SIG-M5 (cell line): ENCODE results near the gene GNAI1.

Experiments used
- DNase-seq: peaks from one replicate; lab custom pipeline; 2025; lab: John Stamatoyannopoulos, UW

GNAI1 gene

DNA sequence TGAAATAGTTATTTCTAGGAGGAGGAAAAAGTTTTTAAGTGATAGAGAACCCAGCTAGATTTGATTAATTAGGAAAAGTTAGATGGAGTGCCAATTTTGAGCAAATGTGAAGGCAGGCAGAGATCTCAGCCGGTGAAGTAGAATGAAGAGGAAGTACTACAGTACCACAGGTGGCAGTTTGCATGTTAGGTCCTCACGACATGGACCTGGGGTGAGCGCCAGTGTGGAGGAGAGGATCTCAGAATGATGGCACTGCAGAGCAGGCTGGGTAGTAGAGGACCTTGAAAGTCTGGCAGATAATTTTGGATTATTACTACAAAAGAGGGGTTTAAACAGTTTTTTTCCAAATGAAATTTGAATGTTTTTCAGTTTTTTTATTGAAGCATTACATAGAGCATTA, 81.1 kb downstream of the GNAI1 start:
- DNase-seq = no peak

GRCh38 chr7:80216996-80217842, 82.6 kb downstream of the GNAI1 start:
- DNase-seq = no peak

DNA sequence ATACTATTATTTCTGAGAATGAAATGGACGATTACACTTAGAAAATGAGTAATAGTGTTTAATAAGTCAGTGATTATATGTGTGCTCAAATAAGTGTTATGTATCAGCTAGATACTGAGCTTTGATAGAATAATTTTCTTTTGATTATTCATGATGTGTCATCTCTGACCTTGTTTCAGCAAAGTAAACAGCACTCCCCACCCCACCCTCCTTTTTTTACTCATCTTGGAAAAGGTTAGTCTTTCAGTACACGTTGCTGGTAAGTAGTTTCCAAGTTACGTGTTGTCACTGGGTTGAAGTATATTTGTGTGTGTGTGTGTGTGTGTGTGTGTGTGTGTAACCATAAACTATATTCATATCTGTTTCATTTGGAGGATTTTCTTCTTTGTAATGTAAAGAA, 84.1 kb downstream of the GNAI1 start:
- no peak for DNase-seq

DNA sequence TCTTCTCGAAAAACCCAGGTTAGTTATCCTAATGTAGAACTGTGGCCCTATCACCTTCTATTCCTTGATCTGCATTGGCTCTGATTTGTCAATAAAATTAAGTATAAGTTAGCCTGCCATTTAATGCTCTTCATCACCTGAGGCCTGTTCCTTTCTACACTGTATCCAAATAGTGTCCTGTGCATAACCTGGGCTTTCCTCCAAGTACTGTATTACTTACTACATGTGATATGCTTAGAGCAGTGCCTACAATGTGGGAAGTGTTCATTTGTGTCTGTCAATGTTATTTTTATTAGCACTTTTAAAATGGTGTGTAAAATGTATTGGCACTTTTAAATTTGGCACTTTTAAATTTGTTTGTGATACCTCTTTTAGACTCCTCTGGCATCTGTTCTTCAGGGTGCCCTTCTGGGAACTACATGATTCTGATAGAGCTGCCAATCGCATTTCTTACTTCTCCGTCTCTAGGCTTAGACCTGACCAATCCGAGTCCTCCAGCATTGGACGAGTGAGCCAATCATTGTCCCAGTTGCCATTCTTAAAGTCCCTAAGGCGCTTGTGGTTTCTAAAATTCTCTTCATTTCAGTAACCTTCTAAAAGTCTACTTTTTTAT, 85.5 kb downstream of the GNAI1 start:
- no peak for DNase-seq

DNA sequence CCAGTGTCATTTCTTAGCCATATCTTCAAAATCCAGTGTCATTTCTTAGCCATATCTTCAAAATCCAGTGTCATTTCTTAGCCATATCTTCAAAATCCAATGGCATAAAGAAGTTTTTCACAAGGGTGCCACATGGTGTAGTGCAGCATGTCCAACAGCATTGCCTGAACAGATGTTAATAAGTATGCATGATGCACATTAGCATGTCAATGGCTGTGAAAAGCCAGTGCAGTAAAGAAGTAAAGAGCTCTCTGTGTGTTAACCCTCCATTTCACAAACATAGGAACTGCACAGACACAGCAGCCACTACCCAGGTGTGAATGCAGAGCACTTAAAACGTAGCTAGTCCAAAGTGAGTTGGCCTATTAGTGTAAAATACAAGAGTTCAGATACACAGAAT, 89.8 kb downstream of the GNAI1 start:
- no peak for DNase-seq

- DNase-seq = no peak
Measured at GRCh38 chr7:80225361-80225760, 90.7 kb downstream of the GNAI1 start.

- no peak for DNase-seq
Measured at GRCh38 chr7:80226629-80227028, 92.0 kb downstream of the GNAI1 start.

GRCh38 chr7:80230327-80230726, 95.7 kb downstream of the GNAI1 start:
- DNase-seq = no peak

- DNase-seq = no peak
Measured at GRCh38 chr7:80231707-80232106, 97.1 kb downstream of the GNAI1 start.

GRCh38 chr7:80232979-80233724, 98.5 kb downstream of the GNAI1 start:
- no peak for DNase-seq

GRCh38 chr7:80235334-80235733, 100.7 kb downstream of the GNAI1 start:
- no peak for DNase-seq

GRCh38 chr7:80236681-80237080, 102.0 kb downstream of the GNAI1 start:
- DNase-seq = no peak

DNA sequence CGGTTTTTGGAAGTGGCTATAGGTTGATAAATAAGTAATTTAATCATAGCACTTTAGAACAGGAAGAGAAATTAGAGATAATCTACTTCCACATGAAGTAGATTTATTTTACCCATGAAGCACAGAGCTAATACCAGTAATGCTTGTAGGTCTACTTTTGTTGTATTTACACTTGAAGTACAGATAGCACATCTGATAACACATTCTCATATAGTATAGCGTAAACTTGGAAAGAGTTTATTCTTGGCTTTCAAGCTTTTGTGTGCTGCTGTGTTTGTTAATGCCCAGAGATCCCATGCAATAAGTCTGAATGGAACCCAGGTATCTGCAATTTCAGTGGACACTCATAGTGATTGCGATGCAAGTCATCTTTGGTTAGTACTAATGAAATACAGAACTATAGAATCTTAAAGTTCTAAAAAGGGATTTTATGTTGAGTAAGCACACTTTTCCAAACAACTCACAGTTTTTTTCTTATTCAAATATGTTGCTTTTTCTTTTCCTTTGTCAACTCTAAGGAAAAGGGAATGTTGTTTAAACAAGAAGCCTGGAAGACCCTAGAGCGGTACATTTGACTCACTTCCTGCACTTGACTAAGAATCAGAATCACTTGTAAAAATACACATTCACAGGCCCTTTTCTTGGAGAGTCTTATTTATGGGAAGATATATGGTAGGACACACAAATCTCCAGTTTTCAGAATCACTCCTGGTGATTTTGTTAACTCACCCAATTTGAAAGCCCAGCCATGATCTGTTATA, 105.8 kb downstream of the GNAI1 start:
- DNase-seq = no peak

DNA sequence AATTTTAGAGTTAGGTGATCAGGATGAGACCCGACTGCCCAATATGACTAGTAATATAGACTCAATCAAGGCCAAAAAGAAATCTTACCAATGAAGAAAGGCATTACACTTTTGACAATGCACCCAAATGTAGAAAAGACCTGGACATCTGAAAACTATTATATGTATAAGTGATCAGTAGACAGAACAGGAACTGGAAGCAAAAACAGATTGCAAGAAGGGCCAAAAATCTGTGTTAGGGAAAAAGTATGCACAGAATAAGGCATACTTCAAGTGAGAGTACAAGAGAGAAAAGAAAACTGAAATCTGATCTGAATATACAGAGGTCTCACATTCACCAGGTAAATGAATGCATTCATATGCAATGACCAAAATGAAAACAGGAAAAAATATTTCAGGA, 107.0 kb downstream of the GNAI1 start:
- no peak for DNase-seq

- DNase-seq = no peak
Measured at GRCh38 chr7:80243425-80243824, 108.8 kb downstream of the GNAI1 start.

DNA sequence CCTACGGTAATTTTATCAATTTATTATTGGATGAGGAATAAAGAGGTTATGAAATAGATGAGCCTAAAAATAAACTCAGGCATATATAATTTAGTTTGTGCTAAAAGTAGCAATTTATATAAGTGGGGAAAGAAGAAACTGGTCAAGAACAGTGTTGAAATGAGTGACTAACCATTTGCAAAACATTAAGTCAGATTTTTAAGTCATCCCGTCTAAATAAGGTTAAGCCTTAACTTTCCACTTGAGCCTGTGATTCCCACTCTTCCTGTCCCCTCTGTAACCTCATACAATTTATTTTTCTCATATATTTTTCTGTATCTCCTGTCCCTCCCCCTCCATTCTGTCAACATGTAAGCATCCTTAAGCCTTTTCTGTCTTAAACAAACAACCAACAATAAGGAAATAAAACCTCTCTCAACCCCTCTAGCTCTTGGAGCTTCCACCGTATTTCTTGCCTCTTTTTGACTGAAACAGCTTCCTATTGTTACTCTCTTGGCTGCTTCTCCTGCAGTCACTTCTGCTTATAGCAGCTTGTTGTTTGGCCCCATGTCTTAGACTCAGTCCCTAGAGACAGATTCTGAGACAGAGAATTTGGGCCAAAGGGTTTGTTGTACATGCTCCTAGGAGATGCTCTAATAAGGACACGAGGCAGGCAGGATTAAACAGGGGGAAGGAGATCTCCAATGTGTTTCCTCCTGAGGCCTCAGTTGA, 109.7 kb downstream of the GNAI1 start:
- DNase-seq = no peak

DNA sequence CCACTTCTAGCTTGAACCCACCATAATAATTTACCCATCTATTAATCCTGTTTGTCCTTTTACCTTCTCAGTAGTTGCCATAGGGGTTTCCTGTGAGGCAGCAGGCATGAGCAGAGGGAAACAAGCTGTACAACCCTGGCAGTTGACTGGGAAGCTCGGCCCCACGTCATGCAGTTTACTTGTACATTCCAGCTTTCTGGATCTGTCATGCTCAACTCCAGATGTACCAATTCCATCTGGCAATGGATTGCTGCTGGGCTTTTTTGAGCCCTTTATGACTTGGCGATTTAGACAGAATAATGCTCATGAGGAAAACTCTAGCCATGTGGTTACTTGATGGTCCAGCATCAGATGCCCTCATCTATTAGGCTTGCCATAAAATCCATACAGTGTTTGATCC, 112.5 kb downstream of the GNAI1 start:
- no peak for DNase-seq

DNA sequence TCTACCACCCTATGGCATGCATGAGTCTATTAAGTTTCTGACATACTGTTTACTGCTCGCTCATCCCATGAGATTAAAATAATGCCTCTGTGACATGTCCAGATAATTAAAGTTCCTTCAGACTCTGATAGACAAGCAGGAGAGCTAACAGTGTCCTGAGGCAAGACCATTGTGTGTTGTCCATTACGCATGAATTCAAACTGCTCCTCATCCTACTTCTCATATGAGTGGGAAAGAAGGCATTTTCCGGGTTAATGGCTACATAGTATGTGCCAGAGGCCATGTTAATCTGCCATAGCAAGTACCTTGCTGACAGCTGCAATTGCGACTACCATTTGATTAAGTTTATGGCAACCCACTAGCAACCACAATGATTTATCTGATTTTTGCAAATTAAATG, 113.3 kb downstream of the GNAI1 start:
- no peak for DNase-seq

- DNase-seq = no peak
Measured at GRCh38 chr7:80249184-80249583, 114.6 kb downstream of the GNAI1 start.

DNA sequence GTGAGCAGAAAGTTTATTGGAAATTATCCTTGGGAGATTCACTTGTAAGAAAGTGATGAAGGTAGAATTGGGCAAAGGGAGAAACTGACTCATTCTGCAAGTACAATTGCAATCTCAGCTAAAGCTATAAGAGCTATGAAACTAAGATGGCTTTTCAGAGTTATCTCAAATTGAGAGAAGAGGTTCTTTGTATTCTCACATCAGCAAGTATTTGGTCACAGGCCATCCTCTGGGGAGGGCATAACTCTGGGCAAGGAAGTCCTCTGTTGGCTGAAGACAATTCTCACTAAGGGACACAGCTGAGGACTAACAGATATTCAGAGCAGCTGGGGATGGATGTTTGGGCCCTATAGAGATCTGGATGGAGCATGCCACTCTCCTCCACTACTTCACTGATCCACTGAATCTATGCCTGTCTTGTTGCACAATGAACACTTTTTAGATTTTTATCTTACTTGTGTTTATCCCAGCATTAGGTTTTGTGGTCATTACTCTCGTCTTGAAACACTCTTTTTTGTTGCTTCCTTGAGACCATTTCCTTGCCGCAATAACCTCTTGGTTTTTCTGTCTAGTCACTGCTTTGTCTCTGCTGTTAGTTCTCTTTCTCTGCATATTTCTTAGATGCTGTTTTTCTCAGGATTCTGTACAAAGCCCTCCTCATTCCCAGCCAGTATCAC, 115.1 kb downstream of the GNAI1 start:
- no peak for DNase-seq

- no peak for DNase-seq
Measured at GRCh38 chr7:80253237-80253636, 118.6 kb downstream of the GNAI1 start.
